SK-N-SH treated with all-trans-retinoic acid at 6 μM for 48 hours (cell line): ENCODE results near the gene PAM16.

Source experiments
- ATAC-seq: fragments of 200-7000 bp; cut with Tn5 transposase; 3 replicates; pipeline ENCODE4 v1.9.1; 2020; ENCODE audit warnings: mild to moderate bottlenecking, moderate library complexity
- BACH2 ChIP-seq: fragments of 250-450 bp; sonication (Bioruptor Pico); IDR thresholded peaks from 2 replicates; pipeline ENCODE4 v1.9.0; 2021; ENCODE audit warnings: mild to moderate bottlenecking, borderline replicate concordance
- CREB5 ChIP-seq: fragments of 250-450 bp; sonication (Bioruptor Pico); IDR thresholded peaks from 2 replicates; pipeline ENCODE4 v1.5.1; 2020; ENCODE audit warnings: low read depth, mild to moderate bottlenecking, moderate library complexity
- CSRNP3 ChIP-seq: fragments of 250-450 bp; sonication (Bioruptor Pico); IDR thresholded peaks from 2 replicates; pipeline ENCODE4 v1.5.1; 2021; ENCODE audit warnings: mild to moderate bottlenecking, moderate library complexity
- ESRRG ChIP-seq: fragments of 250-450 bp; sonication (Bioruptor Pico); IDR thresholded peaks from 2 replicates; pipeline ENCODE4 v1.6.1; 2021; ENCODE audit warnings: mild to moderate bottlenecking
- GLIS3 ChIP-seq: fragments of 250-450 bp; sonication (Bioruptor Pico); IDR thresholded peaks from 2 replicates; pipeline ENCODE4 v1.5.0; 2020; ENCODE audit warnings: mild to moderate bottlenecking, moderate library complexity
- ISL1 ChIP-seq: fragments of 250-450 bp; sonication (Bioruptor Pico); IDR thresholded peaks from 2 replicates; pipeline ENCODE4 v2.1.2; 2022; ENCODE audit warnings: mild to moderate bottlenecking, moderate library complexity
- OSR1 ChIP-seq: fragments of 250-450 bp; sonication (Bioruptor Pico); IDR thresholded peaks from 2 replicates; pipeline ENCODE4 v1.8.0; 2022; ENCODE audit warnings: moderate library complexity, mild to moderate bottlenecking, inconsistent platforms
- PATZ1 ChIP-seq: fragments of 250-450 bp; sonication (Bioruptor Pico); IDR thresholded peaks from 2 replicates; pipeline ENCODE4 v1.8.0; 2020; ENCODE audit warnings: mild to moderate bottlenecking, moderate library complexity, borderline replicate concordance
- POU6F1 ChIP-seq: fragments of 250-450 bp; sonication (Bioruptor Pico); IDR thresholded peaks from 2 replicates; pipeline ENCODE4 v1.8.0; 2021; ENCODE audit warnings: low read depth, mild to moderate bottlenecking, moderate library complexity, borderline replicate concordance
- PPARA ChIP-seq: fragments of 250-450 bp; sonication (Bioruptor Pico); IDR thresholded peaks from 2 replicates; pipeline ENCODE4 v1.5.0; 2020; ENCODE audit warnings: mild to moderate bottlenecking, borderline replicate concordance
- TCF4 ChIP-seq: fragments of 250-450 bp; sonication (Bioruptor Pico); IDR thresholded peaks from 2 replicates; pipeline ENCODE4 v1.8.0; 2021; ENCODE audit warnings: mild to moderate bottlenecking, moderate library complexity, borderline replicate concordance
- TOX ChIP-seq: fragments of 250-450 bp; sonication (Bioruptor Pico); IDR thresholded peaks from 2 replicates; pipeline ENCODE4 v1.8.0; 2021; ENCODE audit warnings: mild to moderate bottlenecking, moderate library complexity, borderline replicate concordance
- TSHZ2 ChIP-seq: fragments of 250-450 bp; sonication (Bioruptor Pico); IDR thresholded peaks from 2 replicates; pipeline ENCODE4 v1.5.0; 2020; ENCODE audit warnings: mild to moderate bottlenecking, moderate library complexity
- ZC3H10 ChIP-seq: fragments of 250-450 bp; sonication (Bioruptor Pico); IDR thresholded peaks from 2 replicates; pipeline ENCODE4 v1.5.1; 2021; ENCODE audit warnings: mild to moderate bottlenecking, moderate library complexity
- ZFP3 ChIP-seq: fragments of 250-450 bp; sonication (Bioruptor Pico); IDR thresholded peaks from 2 replicates; pipeline ENCODE4 v1.5.0; 2020; ENCODE audit warnings: mild to moderate bottlenecking, moderate library complexity
- ZNF70 ChIP-seq: fragments of 450-650 bp; formaldehyde crosslinking; IDR thresholded peaks from 2 replicates; pipeline ENCODE4 v1.5.0; 2020; ENCODE audit warnings: mild to moderate bottlenecking, moderate library complexity
- ZNF8 ChIP-seq: fragments of 450-650 bp; formaldehyde crosslinking; IDR thresholded peaks from 2 replicates; pipeline ENCODE4 v1.5.0; 2020; ENCODE audit warnings: mild to moderate bottlenecking, moderate library complexity

PAM16 gene

GRCh38 chr16:4372001-4372577 lies 21.0 kb upstream of the PAM16 start:
- TF ChIP-seq BACH2 (CRISPR knock-in tag) (no peak), ZFP3 (CRISPR knock-in tag) (no peak), GLIS3 (CRISPR knock-in tag) (no peak), ZNF70 (CRISPR knock-in tag) (no peak), ESRRG (CRISPR knock-in tag) (no peak), ZNF8 (CRISPR knock-in tag) (no peak)
- no peak for ATAC-seq

GRCh38 chr16:4371357-4372000 lies 20.4 kb upstream of the PAM16 start, which contains the start of gene VASN:
TSS of gene VASN (plus strand) at chr16:4371848. CDS start at chr16:4380878, 9,030 bp downstream.
- no peak for TF ChIP-seq ISL1
- TF ChIP-seq BACH2 (CRISPR knock-in tag), result no peak
- 0 out of 2 replicates have a peak, but pooled peaks have one; percentile 12 for TF ChIP-seq GLIS3 (CRISPR knock-in tag)
- peak; percentile 43 for ATAC-seq

- TF ChIP-seq ZNF8 (CRISPR knock-in tag) (no peak), TOX (CRISPR knock-in tag) (no peak), TCF4 (CRISPR knock-in tag) (no peak), PPARA (no peak), CREB5 (CRISPR knock-in tag) (no peak), PATZ1 (no peak), ISL1 (no peak), CSRNP3 (no peak), BACH2 (CRISPR knock-in tag) (no peak), TSHZ2 (no peak), POU6F1 (CRISPR knock-in tag) (no peak), ZC3H10 (CRISPR knock-in tag) (no peak), ESRRG (CRISPR knock-in tag) (no peak)
- ATAC-seq, result no peak
Observed at GRCh38 chr16:4370570-4371356, 19.6 kb upstream of the PAM16 start.

- ATAC-seq, result no peak
- TF ChIP-seq TCF4 (CRISPR knock-in tag) (no peak), TSHZ2 (no peak), POU6F1 (CRISPR knock-in tag) (no peak), ZFP3 (CRISPR knock-in tag) (no peak), CREB5 (CRISPR knock-in tag) (no peak), OSR1 (no peak), ZNF70 (CRISPR knock-in tag) (no peak)
Observed at GRCh38 chr16:4370151-4370550, 19.0 kb upstream of the PAM16 start.
